ENCODE results near the gene ZMIZ1.

Gene ZMIZ1

DNA sequence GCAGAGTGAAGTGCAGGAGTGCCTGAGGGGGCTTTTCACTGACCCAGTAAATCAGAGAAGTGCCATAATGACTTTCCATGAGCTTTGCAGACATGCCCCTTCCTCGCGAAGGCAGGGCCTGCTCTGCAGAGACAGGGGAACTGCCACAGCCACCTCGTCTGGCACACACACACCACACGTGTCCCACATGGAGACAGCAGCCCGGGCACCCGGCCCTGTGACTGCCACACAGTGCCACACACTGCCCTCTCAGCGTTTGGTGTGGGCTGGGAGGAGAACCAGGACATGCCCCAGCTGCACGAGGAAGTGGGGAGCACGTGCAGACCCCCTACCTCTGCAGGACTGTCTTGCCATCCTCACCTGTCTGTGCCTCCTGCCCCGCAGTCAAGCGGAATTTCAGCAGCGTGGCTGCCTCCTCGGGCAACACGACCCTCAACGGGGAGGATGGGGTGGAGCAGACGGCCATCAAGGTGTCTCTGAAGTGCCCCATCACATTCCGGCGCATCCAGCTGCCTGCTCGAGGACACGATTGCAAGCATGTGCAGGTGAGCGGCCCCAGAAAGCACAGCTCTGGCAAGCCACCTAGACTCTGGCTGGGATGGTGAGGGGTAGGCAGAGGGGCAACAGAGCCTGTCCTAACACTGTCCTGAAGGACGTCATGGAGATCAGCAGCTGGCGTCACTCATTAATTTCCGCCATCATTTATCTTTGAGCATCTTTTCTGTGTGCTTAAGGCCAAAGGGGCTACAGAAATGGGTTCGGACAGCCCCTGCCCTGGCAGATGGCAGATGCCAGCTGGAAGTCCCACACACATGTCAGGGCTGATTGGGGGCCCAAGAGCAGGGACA, 235.1 kb downstream of the ZMIZ1 start:
- peaks cover 69% of the 10 kb centered on the region for H3K36me3 ChIP-seq (replicated peaks)
- H3K27ac ChIP-seq = no peak overlapping the region
- no peak overlapping the region for H3K4me3 ChIP-seq (ENCODE audit: low read depth, low read length)
- H3K27me3 ChIP-seq (replicated peaks) = no peaks in the 10 kb centered on the region
- TF ChIP-seq, protein P1, sequence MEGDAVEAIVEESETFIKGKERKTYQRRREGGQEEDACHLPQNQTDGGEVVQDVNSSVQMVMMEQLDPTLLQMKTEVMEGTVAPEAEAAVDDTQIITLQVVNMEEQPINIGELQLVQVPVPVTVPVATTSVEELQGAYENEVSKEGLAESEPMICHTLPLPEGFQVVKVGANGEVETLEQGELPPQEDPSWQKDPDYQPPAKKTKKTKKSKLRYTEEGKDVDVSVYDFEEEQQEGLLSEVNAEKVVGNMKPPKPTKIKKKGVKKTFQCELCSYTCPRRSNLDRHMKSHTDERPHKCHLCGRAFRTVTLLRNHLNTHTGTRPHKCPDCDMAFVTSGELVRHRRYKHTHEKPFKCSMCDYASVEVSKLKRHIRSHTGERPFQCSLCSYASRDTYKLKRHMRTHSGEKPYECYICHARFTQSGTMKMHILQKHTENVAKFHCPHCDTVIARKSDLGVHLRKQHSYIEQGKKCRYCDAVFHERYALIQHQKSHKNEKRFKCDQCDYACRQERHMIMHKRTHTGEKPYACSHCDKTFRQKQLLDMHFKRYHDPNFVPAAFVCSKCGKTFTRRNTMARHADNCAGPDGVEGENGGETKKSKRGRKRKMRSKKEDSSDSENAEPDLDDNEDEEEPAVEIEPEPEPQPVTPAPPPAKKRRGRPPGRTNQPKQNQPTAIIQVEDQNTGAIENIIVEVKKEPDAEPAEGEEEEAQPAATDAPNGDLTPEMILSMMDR (IDR thresholded peaks at IDR 0.05; ENCODE audit: low read depth, low read length, missing control alignments) = no peak
- in situ Hi-C loops (cut with HindIII; ENCODE audit: low pct_ligation_motif_present, low sequenced_read_pairs) = no loop called here
- DNase-seq = no peak

DNA sequence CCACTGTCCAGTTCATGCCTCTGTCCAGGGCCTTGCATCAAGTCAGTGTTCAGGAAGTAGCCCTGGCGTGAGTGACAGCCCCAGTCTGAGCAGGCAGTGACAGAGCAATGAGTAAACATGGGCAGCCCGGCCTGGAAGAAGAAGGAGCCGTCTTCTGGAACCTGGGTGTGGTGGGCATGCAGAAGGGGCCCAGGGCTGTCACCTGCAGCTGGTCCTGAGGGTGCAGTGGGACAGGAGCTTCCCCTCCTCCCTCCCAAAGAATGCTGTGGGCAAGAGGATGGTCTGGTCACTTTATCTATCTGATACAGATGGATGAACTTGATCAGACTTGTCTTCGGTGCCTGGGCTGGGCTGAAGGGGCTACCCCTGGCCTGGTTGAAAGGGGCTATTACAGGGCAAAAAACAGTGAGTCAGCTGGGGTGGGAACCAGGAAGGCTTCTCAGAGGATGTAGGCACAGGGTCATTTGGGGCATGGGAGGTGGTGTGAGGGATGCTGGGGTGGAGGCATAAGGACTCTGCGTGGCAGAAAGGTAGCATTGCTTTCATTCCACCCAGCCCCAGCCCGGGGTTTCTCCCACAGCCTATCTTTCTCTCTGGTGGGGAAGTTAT, 235.8 kb downstream of the ZMIZ1 start:
- no peak overlapping the region for H3K4me3 ChIP-seq (ENCODE audit: low read depth, low read length)
- in situ Hi-C loops (cut with HindIII; ENCODE audit: low pct_ligation_motif_present, low sequenced_read_pairs) = no loop called here
- DNase-seq = no peak
- peaks cover 76% of the 10 kb centered on the region for H3K36me3 ChIP-seq (replicated peaks)
- no peaks in the 10 kb centered on the region for H3K27me3 ChIP-seq (replicated peaks)
- TF ChIP-seq, protein P1 (IDR thresholded peaks at IDR 0.05; ENCODE audit: low read depth, low read length, missing control alignments) = no peak
- H3K27ac ChIP-seq = no peak overlapping the region

DNA sequence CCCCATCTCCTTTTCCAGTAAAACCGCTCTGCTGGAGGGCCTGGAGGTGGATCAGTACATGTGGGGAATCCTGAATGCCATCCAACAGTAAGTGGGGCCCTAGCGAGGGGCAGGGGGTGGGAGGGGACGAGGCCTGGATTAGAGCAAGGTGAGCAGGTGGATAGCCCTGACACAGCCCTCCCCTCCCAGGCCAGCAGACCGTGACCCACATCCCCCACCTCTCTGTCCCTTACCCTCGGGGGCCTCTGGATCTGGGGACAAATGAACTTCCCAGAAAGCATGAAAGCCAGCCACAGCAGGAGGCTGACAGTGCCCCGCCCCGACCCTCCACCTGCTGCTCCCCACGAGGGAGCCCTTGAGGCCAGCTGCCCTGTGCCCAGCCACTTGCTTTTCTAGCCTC, 236.7 kb downstream of the ZMIZ1 start:
- Histone ChIP-seq H3K27ac (no peak overlapping the region), H3K36me3 (replicated peaks) (peaks cover 82% of the 10 kb centered on the region), H3K27me3 (replicated peaks) (no peaks in the 10 kb centered on the region), H3K4me3 (ENCODE audit: low read depth, low read length) (no peak overlapping the region)
- TF ChIP-seq, protein P1 (IDR thresholded peaks at IDR 0.05; ENCODE audit: low read depth, low read length, missing control alignments) = no peak
- no peak for DNase-seq
- in situ Hi-C loops (cut with HindIII; ENCODE audit: low pct_ligation_motif_present, low sequenced_read_pairs) = no loop called here

DNA sequence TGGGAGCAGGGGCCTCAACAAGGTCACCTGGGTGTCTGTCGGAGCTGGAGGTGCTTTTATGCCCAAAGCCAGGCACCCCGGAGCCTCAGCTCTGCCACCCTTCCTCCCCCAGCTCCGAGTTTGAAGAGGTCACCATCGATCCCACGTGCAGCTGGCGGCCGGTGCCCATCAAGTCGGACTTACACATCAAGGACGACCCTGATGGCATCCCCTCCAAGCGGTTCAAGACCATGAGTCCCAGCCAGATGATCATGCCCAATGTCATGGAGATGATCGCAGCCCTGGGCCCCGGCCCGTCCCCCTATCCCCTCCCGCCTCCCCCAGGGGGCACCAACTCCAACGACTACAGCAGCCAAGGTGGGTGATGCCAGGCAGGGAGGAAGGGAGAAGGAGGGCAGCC, 237.2 kb downstream of the ZMIZ1 start:
- in situ Hi-C loops (cut with HindIII; ENCODE audit: low pct_ligation_motif_present, low sequenced_read_pairs) = no loop called here

DNA sequence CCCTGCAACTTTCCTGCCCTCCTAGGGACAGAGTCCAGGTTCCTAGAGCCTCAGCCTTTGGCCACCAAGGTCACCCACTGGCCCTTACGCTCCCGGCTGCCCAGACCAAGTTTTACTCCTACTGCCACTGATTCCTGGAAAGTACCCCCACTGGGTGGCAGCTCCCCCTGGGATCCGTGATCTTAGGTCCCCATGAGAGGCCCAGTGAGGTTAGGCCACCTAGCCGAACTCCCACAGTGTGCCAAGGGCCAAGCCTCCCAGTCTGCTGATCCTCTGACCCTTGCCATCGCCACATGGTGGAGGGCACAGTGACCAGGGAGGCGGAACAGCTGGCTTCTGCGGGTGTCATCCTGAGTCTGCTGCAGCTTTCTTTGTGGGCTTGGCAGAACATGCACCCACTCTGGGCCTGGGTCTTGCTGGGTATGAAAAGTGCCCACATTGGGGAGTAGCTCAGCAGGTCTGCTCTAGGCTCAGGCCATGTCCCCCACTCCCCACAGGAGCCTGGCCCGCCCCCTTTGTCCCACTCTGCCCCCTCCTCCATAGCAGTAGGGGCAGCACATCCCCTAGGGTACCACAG, 238.0 kb downstream of the ZMIZ1 start:
- no peak for DNase-seq
- TF ChIP-seq, protein P1 (IDR thresholded peaks at IDR 0.05; ENCODE audit: low read depth, low read length, missing control alignments) = no peak
- Histone ChIP-seq H3K27ac (no peak overlapping the region), H3K27me3 (replicated peaks) (no peaks in the 10 kb centered on the region), H3K4me3 (ENCODE audit: low read depth, low read length) (no peak overlapping the region), H3K36me3 (replicated peaks) (peaks cover 72% of the 10 kb centered on the region)
- in situ Hi-C loops (cut with HindIII; ENCODE audit: low pct_ligation_motif_present, low sequenced_read_pairs) = no loop called here

More for the DNA sequence above, 237.2 kb downstream of the ZMIZ1 start:
- no peaks in the 10 kb centered on the region for H3K27me3 ChIP-seq (replicated peaks)
- no peak overlapping the region for H3K4me3 ChIP-seq (ENCODE audit: low read depth, low read length)
- no peak for DNase-seq
- no peak overlapping the region for H3K27ac ChIP-seq
- peaks cover 79% of the 10 kb centered on the region for H3K36me3 ChIP-seq (replicated peaks)
- TF ChIP-seq, protein P1 (IDR thresholded peaks at IDR 0.05; ENCODE audit: low read depth, low read length, missing control alignments) = no peak

All from brain microvascular endothelial cell (primary cell).